LHCN-M2 (cell line): Measurements from ENCODE around the gene SHLD1. TPM values are rescaled to one million over a fixed set of nuclear protein-coding genes. Genes with fewer than 3 reads are reported as not detected.

ENCODE experiments used
- DNase-seq: peaks from one replicate; pipeline ENCODE4 v3.0.0-alpha.2; 2012; ENCODE audit warnings: low read depth
- total RNA-seq: library from RNA; depleted of rRNA; stranded (reverse); fragments of >200 nt; gene quantifications from 2 replicates; pipeline ENCODE4 v1.2.3, GENCODE V29; 2014

SHLD1 gene
- total RNA-seq, 1 experiment from 2014 or later: 2.6 TPM

- DNase-seq: no peak
Observed at GRCh38 chr20:5845681-5846615, 95.7 kb downstream of the SHLD1 start.

GRCh38 chr20:5848711-5849505 is 98.7 kb downstream of the SHLD1 start:
- peak; percentile 92 for DNase-seq

GRCh38 chr20:5855939-5856338 is 105.7 kb downstream of the SHLD1 start:
- no peak for DNase-seq

GRCh38 chr20:5859608-5860007 is 109.4 kb downstream of the SHLD1 start:
- DNase-seq: peak; percentile 43

GRCh38 chr20:5862703-5863039 is 112.5 kb downstream of the SHLD1 start:
- peak; percentile 22 for DNase-seq

GRCh38 chr20:5863040-5863833 is 113.0 kb downstream of the SHLD1 start:
- DNase-seq: peak; percentile 79

GRCh38 chr20:5864428-5864827 is 114.2 kb downstream of the SHLD1 start:
- no peak for DNase-seq

GRCh38 chr20:5864873-5865587 is 114.8 kb downstream of the SHLD1 start:
- peak; percentile 74 for DNase-seq

DNA sequence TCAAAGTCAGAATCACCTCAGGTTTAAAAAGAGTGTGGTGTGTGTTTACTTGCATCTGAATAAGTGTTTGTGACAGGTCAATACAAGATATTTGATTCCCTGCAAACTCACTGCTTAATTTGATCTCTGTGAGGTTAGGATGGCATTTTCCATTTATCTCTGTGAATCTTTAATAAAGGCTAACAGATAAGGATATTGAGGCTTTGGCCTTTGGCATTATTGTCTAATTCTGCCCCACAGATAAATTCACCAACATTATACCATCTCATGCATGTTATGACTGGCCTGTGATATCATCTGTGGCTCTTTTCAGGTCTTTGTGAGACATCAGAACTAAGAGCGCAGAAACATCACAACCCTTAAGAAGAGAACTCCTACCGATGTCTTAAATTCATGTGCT is 115.4 kb downstream of the SHLD1 start:
- no peak for DNase-seq

DNA sequence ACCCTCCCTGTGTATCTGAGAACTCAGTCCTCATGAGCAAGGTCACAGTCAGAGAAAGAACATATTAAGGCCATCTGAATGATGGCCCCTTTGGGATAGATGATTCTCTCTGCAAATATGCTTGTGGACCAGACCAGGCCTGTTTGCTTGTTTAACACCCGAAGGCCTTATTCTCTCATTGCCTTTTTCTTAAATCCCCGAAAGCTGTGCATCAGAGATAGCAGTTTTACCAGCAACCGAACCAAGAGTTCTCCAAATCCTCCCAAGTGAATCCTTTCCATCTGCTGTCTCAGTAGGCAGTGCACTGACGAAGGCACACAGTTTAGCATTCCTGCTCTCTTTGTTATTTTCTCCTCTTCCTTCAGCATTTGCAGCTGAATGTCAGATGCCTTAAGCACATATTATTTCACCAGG is 120.4 kb downstream of the SHLD1 start:
- peak; percentile 16 for DNase-seq

DNA sequence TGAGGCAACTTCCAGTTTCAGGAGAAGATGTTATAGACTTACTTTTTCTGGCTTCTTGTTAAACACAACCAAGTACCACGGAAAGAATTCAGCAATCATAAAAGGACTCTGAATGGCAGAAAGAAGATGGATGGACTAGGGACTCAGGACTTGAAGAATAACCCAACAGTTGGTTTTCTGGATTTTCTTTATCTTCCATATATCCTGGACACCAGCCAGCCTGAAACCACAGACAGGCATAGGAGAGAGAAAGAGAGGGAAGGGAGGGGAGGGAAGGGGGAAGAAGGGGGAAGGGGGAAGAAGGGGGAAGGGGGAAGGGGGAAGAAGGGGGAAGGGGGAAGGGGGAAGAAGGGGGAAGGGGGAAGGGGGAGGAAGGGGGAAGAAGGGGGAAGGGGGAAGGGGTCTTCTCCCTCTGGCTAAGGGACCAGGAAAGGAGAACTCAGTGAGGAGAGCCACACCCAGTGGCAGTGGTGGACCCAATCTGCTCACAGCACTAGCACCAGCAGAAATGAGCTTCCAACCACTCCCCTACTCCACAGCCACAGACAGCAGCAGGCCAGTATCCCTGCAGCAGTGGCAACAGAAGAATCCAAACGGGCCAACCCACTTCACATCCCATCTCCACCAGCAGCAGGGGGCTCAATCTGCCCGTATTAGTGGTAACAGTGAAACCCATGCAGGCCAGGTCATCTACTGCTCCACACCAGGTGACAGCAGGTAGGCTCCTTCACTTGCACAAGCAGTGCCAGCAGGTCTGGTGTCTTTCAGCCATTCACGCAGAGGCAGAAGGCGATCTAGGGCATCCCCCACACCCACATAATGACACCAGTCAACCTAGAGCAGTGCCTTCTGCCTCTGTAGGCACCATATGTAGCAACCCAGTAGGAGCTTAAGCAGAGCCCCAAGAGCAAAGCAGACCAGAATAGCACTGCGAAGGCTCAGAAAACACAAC is 121.5 kb downstream of the SHLD1 start:
- DNase-seq: no peak

DNA sequence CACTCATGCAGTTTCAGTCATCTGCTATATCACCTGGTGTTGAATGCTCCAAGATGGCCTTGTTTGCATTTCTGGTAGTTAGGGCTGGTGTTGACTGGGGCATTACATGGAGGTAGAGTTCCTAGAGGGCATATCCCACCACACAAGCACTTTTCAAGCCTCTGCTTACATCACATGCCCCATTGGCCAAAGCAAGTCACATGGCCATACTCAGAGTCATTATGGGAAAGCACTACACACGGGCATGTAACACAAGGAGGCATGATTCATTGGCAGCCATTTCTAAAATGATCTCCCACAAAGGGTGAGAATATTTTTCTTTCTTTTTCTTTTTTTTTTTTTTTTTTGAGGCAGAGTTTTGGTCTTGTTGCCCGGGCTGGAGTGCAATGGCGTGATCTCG is 126.9 kb downstream of the SHLD1 start:
- peak; percentile 25 for DNase-seq

DNA sequence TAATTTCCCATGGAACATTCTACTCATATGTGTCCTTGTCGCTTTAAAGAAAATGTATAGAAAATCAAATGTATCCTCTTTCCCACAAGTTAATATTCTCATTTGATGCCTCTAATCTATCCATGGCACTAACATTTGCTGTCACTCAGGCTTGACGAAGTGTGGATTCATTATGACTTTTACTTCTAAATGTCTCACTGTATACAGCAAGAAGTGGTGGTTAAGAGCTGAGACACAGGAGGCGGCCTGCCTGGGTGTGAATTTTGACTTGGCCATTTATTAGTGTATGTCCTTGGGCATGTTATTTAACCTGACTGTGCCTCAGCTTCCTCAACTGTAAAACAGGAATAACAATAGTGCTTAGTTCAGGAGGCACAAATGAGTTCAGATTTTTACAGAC is 130.1 kb downstream of the SHLD1 start:
- DNase-seq: no peak

DNA sequence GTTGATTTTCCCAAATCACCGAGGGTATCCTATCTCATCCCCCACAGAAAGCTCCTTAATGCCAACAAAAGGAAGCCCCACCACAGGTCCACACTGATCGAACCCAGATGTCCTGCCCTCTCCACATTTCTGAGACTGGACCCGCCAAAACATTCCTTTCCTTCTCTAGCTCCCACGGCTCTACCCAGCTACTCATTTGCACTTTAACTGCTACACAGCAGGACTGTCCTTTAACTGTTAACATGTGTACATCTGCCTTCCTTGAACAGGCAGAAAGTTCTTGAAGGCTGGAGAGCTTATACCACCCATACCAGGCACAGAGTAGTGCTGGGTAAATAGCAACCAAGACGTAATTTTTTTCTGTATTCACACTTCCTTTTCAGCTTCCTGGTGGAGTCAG is 131.5 kb downstream of the SHLD1 start:
- DNase-seq: no peak

- DNase-seq: no peak
Observed at GRCh38 chr20:5882166-5882565, 132.0 kb downstream of the SHLD1 start.

DNA sequence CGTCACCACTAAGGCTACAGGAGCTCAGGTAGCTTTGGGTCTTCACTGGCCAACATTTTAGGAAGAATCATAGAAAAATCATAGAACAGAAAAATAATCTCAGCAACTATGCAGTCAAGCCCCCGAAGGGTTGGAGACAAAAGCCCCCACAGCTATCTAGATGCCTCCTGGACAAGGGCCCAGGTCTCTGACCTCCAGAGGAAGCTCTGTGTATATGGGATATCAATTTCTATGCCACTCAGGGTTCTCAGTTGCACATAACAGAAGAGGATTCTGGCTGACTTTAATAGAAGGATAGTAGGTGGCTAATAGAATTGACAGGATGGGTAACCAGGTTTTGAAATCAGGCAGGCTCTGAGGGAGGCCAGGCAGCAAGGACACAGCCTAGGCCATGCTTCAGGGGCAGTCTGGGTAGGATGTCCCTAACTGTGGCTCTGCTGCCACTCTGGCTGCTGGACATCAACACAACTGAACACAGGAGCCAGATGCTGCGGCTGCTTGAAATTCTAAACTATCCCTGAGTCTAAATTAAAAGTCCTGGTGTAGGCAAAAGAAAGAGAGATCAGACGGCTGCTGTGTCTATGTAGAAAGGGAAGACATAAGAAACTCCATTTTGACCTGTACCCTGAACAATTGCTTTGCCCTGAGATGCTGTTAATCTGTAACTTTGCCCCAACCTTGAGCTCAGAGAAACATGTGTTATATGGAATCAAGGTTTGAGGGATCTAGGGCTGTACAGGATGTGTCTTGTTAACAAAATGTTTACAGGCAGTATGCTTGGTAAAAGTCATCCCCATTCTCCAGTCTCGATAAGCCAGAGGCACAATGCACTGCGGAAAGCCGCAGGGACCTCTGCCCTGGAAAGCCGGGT is 134.5 kb downstream of the SHLD1 start:
- DNase-seq: no peak

- no peak for DNase-seq
Observed at GRCh38 chr20:5885866-5886265, 135.7 kb downstream of the SHLD1 start.

DNA sequence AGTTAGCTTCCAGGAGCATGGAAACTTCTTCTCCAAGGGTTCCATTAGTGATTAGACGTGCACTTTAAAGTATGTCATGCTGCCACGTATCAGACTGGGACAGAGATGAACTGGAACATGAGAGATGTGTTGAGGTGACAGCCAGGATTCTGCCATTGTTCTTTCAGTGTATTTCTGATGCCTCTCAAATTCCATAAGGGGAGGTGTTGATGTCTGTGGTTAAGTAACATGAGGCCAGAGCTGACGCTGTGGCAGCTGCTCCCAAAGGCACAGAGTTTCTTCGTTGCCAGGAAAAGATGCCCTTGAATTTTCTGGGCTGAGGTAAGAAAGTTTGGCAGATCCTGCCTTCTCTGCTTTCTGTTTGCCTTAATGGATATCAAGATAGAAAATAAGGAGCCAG is 136.6 kb downstream of the SHLD1 start:
- DNase-seq: peak; percentile 77

- DNase-seq: no peak
Observed at GRCh38 chr20:5887386-5887785, 137.2 kb downstream of the SHLD1 start.
